SH-SY5Y (cell line): ENCODE data around the gene AHSA1.

Experiments used
- GATA2 ChIP-seq: IDR thresholded peaks from 2 replicates; pipeline ENCODE4 v1.6.1; 2011; ENCODE audit warnings: mild to moderate bottlenecking, low read depth, low read length
- GATA3 ChIP-seq: IDR thresholded peaks from 2 replicates; pipeline ENCODE4 v1.6.1; 2011; ENCODE audit warnings: low read depth, mild to moderate bottlenecking, low read length, moderate library complexity

AHSA1 gene

DNA sequence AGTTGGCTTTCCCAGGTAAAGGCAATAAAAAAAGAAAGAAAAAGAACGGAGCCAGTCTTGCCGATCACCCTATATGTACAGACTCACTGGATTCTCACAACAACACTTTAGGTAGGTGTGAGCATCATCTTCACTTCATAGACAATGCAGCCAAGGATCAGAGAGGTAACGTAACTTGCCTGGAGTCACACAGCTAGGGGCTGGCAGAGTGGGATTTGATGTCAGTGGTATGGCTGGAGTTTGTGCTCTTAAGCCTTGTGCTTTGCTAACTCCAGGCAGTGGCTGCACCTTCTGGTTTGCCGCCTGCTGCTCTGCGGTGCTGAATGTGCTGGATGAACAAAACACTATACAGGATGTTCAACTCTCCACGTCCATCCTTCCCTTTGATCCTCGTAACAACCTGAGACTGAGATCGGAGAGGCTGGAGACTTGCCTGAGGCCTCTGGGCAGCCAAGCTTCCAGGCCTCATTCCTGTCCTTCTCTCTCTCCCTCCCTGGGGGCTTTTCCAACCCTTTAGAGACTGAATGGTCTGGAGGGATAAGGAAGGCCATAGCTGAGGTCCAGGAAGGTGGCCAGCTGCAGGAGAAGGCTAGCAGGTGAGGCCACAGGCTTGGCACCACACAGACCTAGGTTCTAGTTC lies 32.6 kb downstream of the AHSA1 start:
- TF ChIP-seq GATA2 (no peak), GATA3 (no peak)

- no peak for TF ChIP-seq GATA2
- no peak for TF ChIP-seq GATA3
These were observed 33.2 kb downstream of the AHSA1 start for GRCh38 chr14:77491056-77491455.

GRCh38 chr14:77495334-77495733 lies 37.4 kb downstream of the AHSA1 start:
- TF ChIP-seq GATA3, result no peak
- no peak for TF ChIP-seq GATA2

DNA sequence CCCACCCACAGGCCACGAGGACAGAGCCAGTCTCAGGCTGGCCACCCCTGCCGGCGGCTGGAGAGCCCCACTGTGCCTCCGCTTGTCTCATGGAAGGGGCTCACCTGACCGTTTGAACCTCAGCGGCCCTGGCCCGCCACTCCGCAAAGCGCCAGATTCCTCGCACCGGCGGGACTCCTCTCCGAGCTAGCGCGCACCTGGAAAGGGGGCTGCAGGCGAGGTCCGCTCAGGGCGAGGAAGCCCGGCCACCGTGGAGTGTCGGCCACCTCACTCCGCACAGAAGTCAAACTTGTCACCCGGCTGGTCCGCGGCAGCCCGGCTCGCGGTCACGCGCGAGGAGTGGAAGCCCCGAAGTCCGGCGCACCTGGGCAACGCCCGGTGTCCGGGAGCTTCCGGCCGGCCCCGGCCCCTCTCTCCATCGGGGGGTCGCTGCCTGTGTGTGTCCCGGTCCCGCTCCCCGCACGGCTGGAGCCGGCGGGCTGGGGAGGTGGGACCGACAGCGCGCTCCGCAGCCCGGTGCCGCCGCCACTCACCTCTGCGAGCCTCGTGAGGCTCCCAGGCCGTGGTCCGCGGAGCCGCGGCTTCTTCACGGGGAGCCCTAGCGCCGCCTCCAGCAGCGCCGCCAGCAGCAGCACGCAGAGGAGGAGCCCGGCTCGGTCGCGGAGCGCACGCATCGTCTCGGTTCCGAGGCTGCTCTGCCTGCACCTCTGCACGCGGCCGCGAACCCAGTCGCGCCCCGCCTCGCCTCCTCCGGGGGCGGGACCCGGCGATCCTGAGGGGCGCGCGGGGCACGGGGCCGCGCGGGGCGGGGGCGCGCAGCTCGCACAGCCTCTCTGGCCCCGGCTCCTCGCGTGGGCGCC lies 40.5 kb downstream of the AHSA1 start, which contains the start of gene ISM2:
TSS of gene ISM2 (minus strand) at position 697 of the 860 bp plus-strand sequence. CDS start at position 674, 23 bp downstream.
- TF ChIP-seq GATA3 (no peak), GATA2 (no peak)

DNA sequence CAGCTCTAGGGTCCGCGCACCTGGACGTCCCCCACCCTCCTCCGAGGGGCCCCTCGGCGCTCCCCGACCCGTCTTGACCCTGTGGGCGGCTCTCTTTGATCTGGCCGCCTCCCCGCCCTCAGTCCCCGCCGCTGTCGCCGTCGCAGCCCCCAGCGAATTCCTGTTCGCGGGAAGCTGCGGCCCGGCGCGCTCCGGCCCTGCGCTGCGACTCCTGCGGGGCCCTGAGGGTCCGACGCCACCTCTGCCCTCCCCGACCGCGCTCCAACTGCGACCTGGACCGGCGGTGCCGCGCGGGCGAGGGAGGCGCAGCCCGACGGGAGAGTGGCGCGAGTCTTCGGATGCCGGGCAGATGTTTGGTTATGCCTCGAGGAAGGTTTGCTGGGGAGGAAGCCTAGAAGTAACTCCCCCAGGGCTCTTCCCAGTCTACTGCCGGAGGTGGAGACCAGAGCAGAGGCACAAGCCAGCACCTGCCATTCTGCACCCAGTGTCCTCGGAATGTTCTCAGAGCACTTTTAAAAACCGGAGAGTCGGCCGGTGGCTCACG lies 41.2 kb downstream of the AHSA1 start:
- no peak for TF ChIP-seq GATA3
- TF ChIP-seq GATA2, result no peak

DNA sequence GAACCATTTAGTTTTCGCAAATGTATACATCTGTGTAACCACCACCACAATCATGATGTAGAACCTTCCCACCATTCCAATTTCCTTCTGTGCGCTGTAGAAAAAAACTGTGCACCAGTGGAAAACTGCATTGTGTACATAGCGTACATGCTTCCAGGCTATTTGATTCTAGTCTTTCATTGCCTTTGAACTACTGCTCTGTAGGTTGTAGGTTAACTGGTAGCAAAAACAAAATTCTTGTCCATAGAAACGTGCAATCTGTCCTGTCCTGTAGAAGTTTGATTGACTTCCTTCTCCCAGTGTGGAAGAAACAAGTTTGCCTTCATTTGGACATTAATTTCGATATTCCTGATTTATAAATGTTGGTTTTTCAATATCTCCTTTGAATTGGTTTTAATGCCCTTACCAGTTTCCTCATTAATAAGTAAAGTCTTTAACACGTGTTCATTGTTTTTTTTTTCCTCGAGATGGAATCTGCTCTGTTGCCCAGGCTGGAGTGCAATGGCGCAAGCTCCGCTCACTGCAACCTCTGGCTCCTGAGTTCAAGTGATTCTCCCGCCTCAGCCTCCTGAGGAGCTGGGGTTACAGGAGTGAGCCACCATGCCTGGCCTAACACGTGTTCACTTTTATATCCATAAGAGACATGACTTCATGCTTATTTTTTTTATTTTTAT lies 44.4 kb downstream of the AHSA1 start:
- TF ChIP-seq GATA3 (no peak), GATA2 (no peak)

DNA sequence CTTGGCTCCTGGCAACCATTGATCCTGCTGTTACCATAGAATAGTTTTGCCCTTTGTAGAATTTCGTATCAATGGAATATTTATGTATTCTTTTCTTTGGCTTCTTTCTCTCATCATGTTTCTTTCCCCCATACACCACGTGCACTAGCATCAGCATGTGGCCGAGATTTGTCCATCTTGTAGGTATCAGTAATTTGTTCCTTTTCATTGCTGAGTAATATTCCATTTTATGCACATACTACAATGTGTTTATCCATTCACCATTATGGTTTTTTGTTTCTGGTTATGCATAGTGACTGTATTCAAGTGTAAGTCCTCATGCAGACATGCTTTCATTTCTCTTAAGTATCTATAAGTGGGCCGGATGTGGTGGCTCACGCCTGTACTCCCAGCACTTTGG lies 45.2 kb downstream of the AHSA1 start:
- TF ChIP-seq GATA3 (no peak), GATA2 (no peak)

- no peak for TF ChIP-seq GATA2
- TF ChIP-seq GATA3, result no peak
These were observed 47.1 kb downstream of the AHSA1 start for GRCh38 chr14:77505031-77505430.

DNA sequence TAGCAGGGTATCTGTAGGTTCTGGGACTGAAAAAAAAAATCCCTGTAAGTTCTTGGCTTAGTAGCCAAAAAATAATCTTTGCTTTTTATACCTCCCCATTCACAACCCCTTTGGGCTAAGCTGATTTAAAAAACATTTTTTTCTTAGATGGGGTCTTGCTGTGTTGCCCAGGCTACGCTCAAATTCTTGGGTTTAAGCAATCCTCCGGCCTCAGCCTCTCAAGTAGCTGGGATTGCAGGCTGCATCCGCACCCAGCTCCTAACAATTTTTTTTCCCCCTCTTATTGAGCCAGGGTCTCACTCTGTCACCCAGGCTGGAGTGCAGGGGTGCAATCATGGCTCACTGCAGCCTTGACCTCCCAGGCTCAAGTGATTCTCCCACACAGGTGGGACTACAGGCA lies 49.9 kb downstream of the AHSA1 start:
- TF ChIP-seq GATA2, result no peak

DNA sequence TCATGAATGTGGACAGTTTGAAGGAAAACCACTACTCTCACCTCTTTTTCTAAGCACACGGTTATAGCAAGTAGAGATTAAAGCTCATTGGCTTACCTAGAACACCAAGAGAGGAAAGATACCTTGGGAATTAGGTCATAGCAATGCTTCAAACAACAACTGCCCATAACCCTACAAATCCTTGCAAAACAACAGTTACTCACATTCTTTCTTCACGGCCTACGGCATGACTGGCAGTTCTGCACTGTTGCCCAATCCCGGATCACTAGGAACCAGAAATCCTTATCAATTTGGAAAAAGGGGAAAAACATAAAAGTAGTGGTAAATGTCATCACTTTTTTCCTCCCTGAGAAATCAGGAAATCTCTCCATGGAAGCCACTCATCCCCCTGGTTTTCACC lies 50.4 kb downstream of the AHSA1 start:
- TF ChIP-seq GATA3 (no peak), GATA2 (no peak)

DNA sequence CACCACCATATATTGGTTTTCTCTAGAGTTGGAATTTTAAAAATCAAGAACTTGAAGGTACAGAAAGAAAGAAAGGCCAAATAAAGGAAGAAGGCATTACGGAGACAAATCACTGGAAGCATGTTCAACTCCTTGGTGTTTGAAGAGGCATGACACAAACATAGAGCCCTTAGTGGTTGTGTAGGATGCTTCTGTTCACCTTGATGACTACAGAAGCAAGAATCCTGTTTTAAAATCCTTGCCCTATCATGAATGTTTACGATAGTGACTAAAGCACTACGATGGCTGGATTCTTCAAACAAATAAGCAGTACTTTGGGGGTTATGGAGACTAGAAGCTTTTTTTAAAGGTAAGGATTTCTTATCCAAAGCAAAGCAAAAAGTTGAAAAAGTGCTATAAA lies 51.0 kb downstream of the AHSA1 start:
- no peak for TF ChIP-seq GATA3
- no peak for TF ChIP-seq GATA2

- no peak for TF ChIP-seq GATA2
- TF ChIP-seq GATA3, result no peak
These were observed 51.5 kb downstream of the AHSA1 start for GRCh38 chr14:77509366-77509765.

DNA sequence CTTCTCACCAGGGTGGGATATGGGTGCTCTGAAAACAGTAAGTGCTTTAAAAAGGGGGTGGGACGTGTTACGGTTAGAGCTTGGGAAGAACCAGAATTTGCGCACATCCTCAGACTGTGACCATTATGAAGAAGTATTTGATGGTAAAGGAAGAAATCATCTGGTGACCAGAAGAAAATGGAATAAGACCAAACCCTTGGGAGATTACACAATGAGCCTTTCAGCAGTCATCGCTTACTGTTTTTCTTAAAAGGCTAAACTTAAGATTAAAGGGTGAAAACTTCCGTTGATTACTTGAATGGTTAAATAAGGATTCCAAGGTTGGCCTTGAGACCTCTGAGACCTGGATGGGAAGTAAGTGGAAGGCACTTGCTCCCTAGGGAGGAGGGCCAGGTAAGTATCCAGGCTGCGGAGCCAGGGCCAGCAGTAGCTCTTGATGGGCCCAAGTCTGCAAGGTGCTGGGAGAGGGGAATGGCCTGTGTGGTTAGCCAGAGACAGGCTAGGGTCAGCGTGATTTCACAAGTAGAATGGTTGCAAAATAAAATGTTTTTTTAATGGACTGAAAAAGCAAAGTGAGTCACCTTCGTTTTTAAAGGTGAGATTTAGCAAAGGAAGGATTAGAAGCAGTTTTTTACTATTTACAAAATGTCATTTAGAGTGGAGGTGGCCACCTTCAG lies 53.7 kb downstream of the AHSA1 start:
- TF ChIP-seq GATA2, result no peak
- TF ChIP-seq GATA3, result no peak

DNA sequence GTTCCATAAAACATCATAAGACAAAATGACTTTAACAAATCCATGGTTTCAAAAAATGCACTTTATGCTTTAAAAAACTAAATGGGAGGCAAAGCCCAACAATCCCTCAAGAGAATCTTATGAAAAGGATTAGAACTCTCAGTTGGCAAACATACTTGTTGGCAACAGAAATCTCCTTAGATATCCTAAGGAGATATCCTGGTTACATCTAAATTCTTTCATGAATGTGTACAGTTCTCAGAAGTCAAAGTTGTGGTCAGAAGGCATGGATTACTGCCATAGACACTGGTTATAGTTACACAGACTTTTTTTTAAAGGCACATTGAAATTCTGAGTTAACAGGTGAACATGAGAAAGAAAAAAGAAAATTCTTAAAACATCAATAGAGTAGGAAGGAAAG lies 58.2 kb downstream of the AHSA1 start:
- no peak for TF ChIP-seq GATA2
- no peak for TF ChIP-seq GATA3
